ENCODE results near the gene NANP. TPM values are rescaled to one million over a fixed set of nuclear protein-coding genes. Genes with fewer than 3 reads are reported as not detected.

NANP gene
- total and polyA plus RNA-seq, 2 of the 13 experiments (the other 11 are each of a cell fraction or from before 2014, with no cell fraction given): 8.9 to 21.5 TPM

DNA sequence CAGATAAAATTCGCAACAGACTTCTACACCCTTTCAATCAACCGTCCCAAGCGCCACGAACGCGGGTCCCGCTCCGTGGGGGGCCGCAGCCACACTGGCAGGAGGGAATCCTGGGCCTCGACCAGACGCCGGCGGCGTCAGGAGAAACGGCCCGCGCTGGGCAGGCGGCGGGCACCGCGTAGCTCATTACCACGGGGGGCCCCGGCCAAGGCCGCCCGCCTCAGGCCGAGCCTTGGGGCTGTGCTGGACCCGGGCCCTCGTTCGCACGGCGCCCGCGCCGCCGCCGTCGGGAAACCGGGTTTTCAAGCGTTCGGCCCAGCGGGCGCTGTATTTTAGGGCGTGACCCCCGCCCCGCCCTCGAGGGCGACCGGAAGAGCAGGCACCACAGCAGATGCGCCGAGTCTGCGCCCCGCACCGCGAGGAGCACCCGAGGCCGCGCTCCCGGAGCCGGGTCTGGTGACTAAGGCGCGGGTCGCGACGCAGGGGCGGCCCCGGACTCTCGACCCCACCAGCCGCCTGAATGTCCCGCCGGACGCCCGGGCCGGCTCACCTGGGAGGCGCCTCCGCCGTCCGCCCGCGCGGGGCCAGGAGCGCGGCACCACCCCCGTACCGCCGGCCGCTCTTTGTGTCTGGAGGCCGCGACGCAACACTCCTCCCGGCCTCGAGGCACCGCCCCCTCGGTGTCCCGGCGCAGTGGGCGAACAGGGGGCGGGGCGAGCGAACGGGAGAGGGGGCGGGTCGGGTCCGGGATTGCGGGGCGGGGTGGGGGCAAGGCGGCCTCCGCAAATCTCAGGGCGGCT lies 38.7 kb downstream of the NANP start, which contains the start of gene NINL (continued):
- TF ChIP-seq NFRKB (IDR thresholded peaks at IDR 0.05) (no peak), PRMT3 (CRISPR knock-in tag; IDR thresholded peaks at IDR 0.05; ENCODE audit: borderline replicate concordance, low read depth) (peak; percentile 98), ZFP90 (CRISPR knock-in tag; IDR thresholded peaks at IDR 0.05; ENCODE audit: borderline replicate concordance) (peak; percentile 92; the same call in 1 of the 2 replicates), ETV5 (CRISPR knock-in tag; IDR thresholded peaks at IDR 0.05; ENCODE audit: borderline replicate concordance) (peak; percentile 87), ZFP36L2 (CRISPR knock-in tag; IDR thresholded peaks at IDR 0.05) (no peak), ZNF850 (CRISPR knock-in tag; conservative IDR thresholded peaks at IDR 0.05) (peak; percentile 87; the same call in 1 of the 2 replicates), EP300 (IDR thresholded peaks at IDR 0.05; ENCODE audit: low read depth in 2 of 2, low read length in 2 of 2) (no peak; a peak in 1 of 4 replicates), EP300 (CRISPR knock-in tag; IDR thresholded peaks at IDR 0.05; ENCODE audit: borderline replicate concordance) (0 out of 2 replicates have a peak, but pooled peaks have one; percentile 3), ZNF780A (CRISPR knock-in tag; IDR thresholded peaks at IDR 0.05) (no peak; the same call in 1 of the 2 replicates), NBN (conservative IDR thresholded peaks at IDR 0.05) (no peak), NRL (CRISPR knock-in tag; IDR thresholded peaks at IDR 0.05; ENCODE audit: borderline replicate concordance) (peak; percentile 96), TBL1XR1 (IDR thresholded peaks at IDR 0.05; ENCODE audit: borderline replicate concordance, low read length, partially characterized antibody) (peak; percentile 15)
- TF ChIP-seq, protein P1, sequence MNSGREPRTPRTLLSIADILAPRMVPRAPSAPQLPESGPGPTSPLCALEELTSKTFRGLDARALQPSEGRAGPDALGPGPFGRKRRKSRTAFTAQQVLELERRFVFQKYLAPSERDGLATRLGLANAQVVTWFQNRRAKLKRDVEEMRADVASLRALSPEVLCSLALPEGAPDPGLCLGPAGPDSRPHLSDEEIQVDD (CRISPR knock-in tag; IDR thresholded peaks at IDR 0.05; ENCODE audit: borderline replicate concordance): peak; percentile 94
- TF ChIP-seq, protein P2, sequence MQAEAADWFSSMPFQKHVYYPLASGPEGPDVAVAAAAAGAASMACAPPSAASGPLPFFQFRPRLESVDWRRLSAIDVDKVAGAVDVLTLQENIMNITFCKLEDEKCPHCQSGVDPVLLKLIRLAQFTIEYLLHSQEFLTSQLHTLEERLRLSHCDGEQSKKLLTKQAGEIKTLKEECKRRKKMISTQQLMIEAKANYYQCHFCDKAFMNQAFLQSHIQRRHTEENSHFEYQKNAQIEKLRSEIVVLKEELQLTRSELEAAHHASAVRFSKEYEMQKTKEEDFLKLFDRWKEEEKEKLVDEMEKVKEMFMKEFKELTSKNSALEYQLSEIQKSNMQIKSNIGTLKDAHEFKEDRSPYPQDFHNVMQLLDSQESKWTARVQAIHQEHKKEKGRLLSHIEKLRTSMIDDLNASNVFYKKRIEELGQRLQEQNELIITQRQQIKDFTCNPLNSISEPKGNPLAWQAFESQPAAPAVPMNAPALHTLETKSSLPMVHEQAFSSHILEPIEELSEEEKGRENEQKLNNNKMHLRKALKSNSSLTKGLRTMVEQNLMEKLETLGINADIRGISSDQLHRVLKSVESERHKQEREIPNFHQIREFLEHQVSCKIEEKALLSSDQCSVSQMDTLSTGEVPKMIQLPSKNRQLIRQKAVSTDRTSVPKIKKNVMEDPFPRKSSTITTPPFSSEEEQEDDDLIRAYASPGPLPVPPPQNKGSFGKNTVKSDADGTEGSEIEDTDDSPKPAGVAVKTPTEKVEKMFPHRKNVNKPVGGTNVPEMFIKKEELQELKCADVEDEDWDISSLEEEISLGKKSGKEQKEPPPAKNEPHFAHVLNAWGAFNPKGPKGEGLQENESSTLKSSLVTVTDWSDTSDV (CRISPR knock-in tag; IDR thresholded peaks at IDR 0.05): no peak; the same call in 1 of the 2 replicates
- TF ChIP-seq, protein P3, sequence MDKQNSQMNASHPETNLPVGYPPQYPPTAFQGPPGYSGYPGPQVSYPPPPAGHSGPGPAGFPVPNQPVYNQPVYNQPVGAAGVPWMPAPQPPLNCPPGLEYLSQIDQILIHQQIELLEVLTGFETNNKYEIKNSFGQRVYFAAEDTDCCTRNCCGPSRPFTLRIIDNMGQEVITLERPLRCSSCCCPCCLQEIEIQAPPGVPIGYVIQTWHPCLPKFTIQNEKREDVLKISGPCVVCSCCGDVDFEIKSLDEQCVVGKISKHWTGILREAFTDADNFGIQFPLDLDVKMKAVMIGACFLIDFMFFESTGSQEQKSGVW (CRISPR knock-in tag; IDR thresholded peaks at IDR 0.05; ENCODE audit: borderline replicate concordance): no peak

Data from HepG2 (cell line).